AG09309 (cell line): ENCODE results near the gene BEST4.

Source experiments
- DNase-seq: peaks from one replicate; pipeline ENCODE4 v3.0.0-alpha.2; 2010; ENCODE audit warnings: low read depth
- H3K4me3 ChIP-seq: 2 replicates; pipeline ENCODE4 v1.5.1; 2011; ENCODE audit warnings: mild to moderate bottlenecking, low read depth, low read length, moderate library complexity; ENCODE audit not compliant: control insufficient read depth
- TF ChIP-seq, protein P1 (sequence below): IDR thresholded peaks from 2 replicates; pipeline ENCODE4 v1.5.1; 2011; ENCODE audit warnings: mild to moderate bottlenecking, low read depth, low read length, inconsistent platforms; ENCODE audit not compliant: insufficient read depth, control insufficient read depth; ENCODE audit errors: missing control alignments

The BEST4 gene

DNA sequence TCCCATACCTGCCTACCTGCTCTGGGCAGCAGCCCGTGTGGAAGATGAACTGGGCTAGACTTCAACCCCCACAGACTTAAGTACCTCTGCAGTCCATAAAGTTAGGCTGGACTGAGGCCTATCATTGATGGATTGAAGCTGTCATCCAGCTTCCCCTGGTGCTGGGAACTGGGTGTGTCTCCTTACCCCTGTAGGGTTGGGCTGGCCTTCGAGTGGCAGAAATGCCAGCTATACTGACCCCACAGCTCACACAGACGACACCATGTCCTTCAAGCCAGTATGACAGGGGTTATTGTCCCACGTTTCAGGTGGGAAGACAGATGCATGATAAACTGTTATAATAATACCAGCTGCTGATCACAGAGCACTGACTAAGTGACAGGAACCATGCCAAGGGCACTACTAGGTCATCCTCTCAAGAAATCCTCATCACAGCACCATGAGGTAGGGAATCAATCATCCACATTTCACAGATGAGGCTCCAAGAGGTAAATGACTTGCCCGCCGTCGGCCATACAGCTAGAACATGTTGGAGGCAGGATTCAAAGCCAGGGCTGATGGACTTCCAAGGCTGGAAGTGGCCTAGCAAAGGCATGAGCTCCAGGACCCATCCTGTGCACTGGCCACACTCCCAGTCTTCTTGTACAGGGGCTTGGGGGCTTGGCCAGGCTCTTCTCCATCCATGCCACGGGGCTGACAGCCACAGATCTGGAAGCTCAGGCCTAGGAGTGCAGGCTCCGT lies at the start of gene BEST4:
TSS of gene BEST4 (minus strand) at position 51 of the 741 bp plus-strand sequence. CDS start 465 bp downstream, outside the sequence.
- TF ChIP-seq, protein P1, sequence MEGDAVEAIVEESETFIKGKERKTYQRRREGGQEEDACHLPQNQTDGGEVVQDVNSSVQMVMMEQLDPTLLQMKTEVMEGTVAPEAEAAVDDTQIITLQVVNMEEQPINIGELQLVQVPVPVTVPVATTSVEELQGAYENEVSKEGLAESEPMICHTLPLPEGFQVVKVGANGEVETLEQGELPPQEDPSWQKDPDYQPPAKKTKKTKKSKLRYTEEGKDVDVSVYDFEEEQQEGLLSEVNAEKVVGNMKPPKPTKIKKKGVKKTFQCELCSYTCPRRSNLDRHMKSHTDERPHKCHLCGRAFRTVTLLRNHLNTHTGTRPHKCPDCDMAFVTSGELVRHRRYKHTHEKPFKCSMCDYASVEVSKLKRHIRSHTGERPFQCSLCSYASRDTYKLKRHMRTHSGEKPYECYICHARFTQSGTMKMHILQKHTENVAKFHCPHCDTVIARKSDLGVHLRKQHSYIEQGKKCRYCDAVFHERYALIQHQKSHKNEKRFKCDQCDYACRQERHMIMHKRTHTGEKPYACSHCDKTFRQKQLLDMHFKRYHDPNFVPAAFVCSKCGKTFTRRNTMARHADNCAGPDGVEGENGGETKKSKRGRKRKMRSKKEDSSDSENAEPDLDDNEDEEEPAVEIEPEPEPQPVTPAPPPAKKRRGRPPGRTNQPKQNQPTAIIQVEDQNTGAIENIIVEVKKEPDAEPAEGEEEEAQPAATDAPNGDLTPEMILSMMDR, result no peak
- no peak within 1 kb of the TSS for H3K4me3 ChIP-seq

DNA sequence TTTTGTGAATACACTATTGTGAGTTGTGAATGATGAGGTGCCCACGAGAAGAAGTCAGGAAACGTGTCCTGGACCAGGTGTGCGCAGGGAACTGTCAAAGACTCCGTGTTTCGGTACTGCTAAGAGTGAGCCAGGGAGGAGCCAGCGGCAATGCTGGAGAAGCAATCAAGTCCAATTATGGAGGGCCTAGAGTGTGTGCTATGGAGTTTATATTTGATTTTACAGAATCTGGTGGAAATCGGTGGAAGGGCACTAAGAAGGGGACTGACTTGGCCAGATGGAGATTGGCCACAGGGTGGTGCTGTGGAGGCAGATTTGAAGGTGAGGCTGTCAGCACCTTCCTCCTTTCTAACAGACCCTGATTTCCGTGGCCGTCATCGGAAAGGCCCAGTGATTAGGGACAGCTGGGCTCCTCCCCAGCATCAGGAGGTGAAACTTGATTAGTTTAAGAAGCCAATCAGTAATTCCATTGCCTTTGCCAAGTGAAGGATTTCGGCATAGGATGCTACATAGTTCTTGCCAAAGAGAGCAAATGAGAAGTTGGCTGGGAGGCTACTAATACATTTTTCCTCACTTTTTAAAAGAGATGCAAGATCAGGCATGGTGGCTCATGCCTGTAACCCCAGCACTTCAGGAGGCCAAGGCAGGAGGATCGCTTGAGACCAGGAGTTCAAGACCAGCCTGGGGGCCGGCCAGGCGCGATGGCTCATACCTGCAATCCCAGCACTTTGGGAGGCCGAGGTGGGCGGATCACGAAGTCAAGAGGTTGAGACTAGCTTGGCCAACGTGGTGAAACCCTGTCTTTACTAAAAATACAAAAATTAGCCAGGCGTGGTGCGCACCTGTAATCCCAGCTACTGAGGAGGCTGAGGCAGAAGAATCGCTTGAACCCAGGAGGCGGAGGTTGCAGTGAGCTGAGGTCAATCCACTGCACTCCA lies 48.0 kb upstream of the BEST4 start:
- no peak overlapping the region for H3K4me3 ChIP-seq
- TF ChIP-seq, protein P1, result peak; percentile 87

More for the DNA sequence above, at the start of gene BEST4:
- no peak for DNase-seq

DNA sequence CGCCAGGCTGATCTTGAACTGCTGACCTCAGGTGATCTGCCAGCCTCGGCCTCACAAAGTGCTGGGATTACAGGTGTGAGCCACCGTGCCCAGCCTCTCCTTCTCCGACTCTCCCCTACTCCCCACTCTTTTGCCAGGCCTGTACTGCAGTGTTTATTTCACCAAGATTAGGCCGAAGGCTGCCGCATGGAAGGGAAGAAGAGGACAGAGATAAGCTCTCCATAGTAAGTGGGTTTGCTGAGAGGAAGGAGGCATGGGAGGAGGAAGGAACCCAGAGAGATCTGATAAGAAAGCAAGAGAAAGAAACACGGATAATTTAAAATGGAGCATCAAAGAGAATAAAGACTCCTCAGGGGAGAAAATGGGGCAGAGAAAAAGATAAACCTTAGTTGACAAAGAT lies 46.4 kb upstream of the BEST4 start:
- TF ChIP-seq, protein P1, result no peak
- DNase-seq, result no peak
- no peak overlapping the region for H3K4me3 ChIP-seq

More for the DNA sequence above, 48.0 kb upstream of the BEST4 start:
- peak; percentile 46 for DNase-seq

DNA sequence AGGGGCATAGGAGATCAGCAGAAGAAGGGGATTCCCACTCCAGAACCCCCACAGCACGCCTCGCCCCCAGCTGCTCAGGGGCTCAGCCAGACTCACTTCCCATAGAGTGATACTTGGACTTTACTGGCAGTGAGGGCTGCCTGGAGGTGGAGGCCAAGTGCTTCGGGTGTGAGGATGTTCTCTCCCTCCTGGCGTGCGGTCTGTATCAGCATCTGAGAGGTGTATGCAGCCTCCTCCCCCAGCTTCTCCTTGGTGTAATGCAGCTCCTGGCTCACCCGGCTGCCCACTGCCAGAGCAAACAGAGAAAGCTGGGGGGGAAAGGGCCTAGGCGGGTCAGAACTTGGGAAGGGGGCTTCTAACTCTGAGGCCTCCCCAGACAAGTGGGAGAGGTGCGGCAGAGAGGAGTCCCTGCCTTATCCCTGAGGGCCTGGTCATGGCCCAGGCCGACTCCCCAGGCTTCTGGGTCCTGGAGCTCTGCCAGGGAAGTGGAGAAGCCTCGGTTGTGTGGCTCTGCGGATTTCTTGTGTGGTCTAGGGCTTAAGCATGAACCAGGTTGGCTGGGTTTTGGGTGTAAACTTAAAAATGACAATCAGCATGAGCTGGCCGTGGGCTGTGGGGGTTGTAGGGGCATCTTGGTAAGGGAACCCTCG lies 44.2 kb upstream of the BEST4 start:
- TF ChIP-seq, protein P1, result no peak
- no peak overlapping the region for H3K4me3 ChIP-seq
- no peak for DNase-seq

DNA sequence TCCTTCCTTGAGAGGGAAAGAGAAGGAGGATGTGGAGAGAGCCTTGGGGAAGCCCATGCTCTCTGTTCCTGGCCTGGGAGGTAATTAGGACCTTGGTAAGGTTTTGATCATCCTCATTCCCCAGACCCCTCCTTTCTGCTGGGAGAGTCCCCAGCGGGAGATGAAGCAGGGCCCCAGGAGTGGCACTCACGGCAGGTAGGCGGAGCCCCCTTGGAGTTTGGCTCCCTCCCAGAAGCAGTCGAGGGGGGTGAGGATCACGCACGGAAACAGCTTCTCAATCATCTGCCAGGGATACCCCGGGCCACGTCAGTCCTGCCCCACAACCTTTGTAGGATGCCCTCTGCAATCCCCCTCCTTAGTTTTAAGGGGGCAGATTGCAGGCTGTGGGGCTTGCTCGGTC lies 43.5 kb upstream of the BEST4 start:
- no peak overlapping the region for H3K4me3 ChIP-seq
- TF ChIP-seq, protein P1, result no peak
- no peak for DNase-seq

DNA sequence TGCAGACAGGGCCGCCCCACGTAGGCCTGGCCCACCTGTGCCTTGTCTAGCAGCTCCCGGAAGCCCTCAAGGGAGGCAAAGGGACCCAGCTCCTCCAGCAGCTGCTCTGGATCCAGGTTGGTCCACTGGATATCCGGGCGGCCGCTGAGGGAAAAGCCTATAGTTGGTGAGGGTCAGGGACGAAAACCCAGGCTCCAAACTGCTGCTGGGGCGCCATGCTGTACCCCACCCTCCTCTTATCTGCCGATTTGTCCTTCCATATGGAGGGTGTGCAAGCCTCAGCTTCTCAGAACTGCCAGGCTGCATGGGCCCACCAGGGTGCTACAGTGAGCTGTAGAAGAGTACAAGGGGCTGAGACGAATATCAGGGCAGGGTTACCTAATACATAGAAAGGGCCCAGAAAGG lies 42.9 kb upstream of the BEST4 start:
- no peak overlapping the region for H3K4me3 ChIP-seq
- no peak for DNase-seq
- TF ChIP-seq, protein P1, result no peak
